Lower lobe of right lung (tissue), 2 donors: ENCODE data around the gene ZNRD2. TPM values are rescaled to one million over a fixed set of nuclear protein-coding genes. Genes with fewer than 3 reads are reported as not detected.
"Not testable (repeated sequence)": the region's sequence is repeated elsewhere in the genome, so short reads cannot be mapped to it uniquely, and the experiment has no call there.

ENCODE experiments used
- ATAC-seq, 2 donors: fragments of 200-7000 bp; cut with Tn5 transposase; one replicate each; pipeline ENCODE4 v1.9.1; 2020 to 2022; ENCODE audit warnings: mild to moderate bottlenecking in 2 of 2, moderate library complexity in 2 of 2
- DNase-seq: peaks from one replicate; pipeline ENCODE4 v3.0.0-alpha.2; 2020
- H3K27ac ChIP-seq: fragments of 200-600 bp; one replicate; pipeline ENCODE4 v1.8.0; 2022
- H3K27me3 ChIP-seq: fragments of 200-600 bp; one replicate; pipeline ENCODE4 v1.8.0; 2022; ENCODE audit warnings: low read depth
- H3K36me3 ChIP-seq: fragments of 200-600 bp; one replicate; pipeline ENCODE4 v1.8.0; 2022; ENCODE audit warnings: mild to moderate bottlenecking
- H3K4me1 ChIP-seq: fragments of 200-600 bp; one replicate; pipeline ENCODE4 v1.8.0; 2022
- H3K4me3 ChIP-seq: fragments of 200-600 bp; one replicate; pipeline ENCODE4 v1.8.0; 2022; ENCODE audit warnings: mild to moderate bottlenecking
- H3K9me3 ChIP-seq: fragments of 200-600 bp; one replicate; pipeline ENCODE4 v1.8.0; 2022
- CTCF ChIP-seq: fragments of 200-600 bp; IDR thresholded peaks from one replicate; pipeline ENCODE4 v1.8.0; 2022; ENCODE audit warnings: antibody characterized with exemption, mild to moderate bottlenecking
- intact Hi-C: fragments of 100-400 bp; cut with DNase I; formaldehyde crosslinking; loops from one replicate; pipeline ENCODE4 v1.11.0; 2022
- total RNA-seq: library from RNA; stranded (reverse); fragmentation: NEBNext Ultra II Directional; extraction: Animal tissue kit (Norgen Biotek cat#: 25700); gene quantifications from one replicate; pipeline ENCODE4 v1.2.1, GENCODE V29; 2021
- donor health status: DM: no; HTN: yes; CAD: no; lungs with severe emphysema.

ZNRD2 gene
- total RNA-seq, 1 donor from 2014 or later: 25.1 TPM

- no peaks in the 10 kb centered on the region for H3K36me3 ChIP-seq
- DNase-seq (no peak), ATAC-seq (no peak)
- no peak overlapping the region for H3K4me3 ChIP-seq
- H3K9me3 ChIP-seq: no peaks in the 10 kb centered on the region
- no peak for TF ChIP-seq CTCF
- intact Hi-C loops: no loop called here
- peaks cover 49% of the 10 kb centered on the region for H3K4me1 ChIP-seq
- no peaks in the 10 kb centered on the region for H3K27me3 ChIP-seq
- H3K27ac ChIP-seq: no peak overlapping the region
These were observed 8.3 kb upstream of the ZNRD2 start for GRCh38 chr11:65562020-65562419.

DNA sequence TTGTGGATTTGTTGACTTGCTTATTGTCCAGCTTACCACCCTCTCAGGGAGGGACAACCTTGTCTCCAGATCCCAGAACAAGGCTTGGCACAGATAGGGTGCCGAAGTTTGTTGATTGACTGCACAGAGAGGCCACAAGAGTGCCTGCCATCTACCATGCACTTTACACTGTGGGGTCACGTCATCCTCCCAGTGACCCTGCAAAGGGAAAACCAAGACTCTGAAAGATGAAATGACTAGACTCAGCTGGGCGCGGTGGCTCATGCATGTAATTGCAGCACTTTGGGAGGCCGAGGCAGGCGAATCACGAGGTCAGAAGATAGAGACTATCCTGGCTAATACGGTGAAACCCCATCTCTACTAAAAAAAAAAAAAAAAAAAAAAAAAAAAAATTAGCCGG, 7.5 kb upstream of the ZNRD2 start:
- Histone ChIP-seq H3K9me3 (no peaks in the 10 kb centered on the region), H3K27me3 (no peaks in the 10 kb centered on the region), H3K27ac (no peak overlapping the region), H3K4me3 (no peak overlapping the region), H3K4me1 (peaks cover 46% of the 10 kb centered on the region), H3K36me3 (peaks cover 3% of the 10 kb centered on the region)
- intact Hi-C loops: no loop called here
- ATAC-seq (no peak), DNase-seq (no peak)
- TF ChIP-seq CTCF: no peak

DNA sequence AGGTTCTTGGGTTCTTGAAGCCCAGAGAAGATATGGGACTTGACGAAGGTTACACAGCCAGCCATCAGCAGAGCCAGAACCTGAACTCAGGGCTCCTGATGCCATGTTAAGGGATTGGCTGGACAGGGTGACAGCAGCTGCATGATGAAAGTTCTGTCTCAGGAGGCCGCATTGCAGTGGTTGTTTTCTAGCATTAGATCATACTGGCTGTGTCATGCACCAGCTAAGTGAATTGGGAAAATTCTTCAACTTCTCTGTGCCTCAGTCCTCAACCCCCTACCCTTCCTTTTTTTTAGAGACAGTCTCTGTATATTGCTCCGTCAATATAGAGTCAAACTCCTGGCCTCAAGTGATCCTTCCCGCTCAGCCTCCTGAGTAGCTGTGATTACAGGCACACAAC, 6.7 kb upstream of the ZNRD2 start:
- ATAC-seq (no peak), DNase-seq (no peak)
- Histone ChIP-seq H3K4me1 (peaks cover 45% of the 10 kb centered on the region), H3K27me3 (no peaks in the 10 kb centered on the region), H3K36me3 (peaks cover 3% of the 10 kb centered on the region), H3K27ac (no peak overlapping the region), H3K9me3 (no peaks in the 10 kb centered on the region), H3K4me3 (no peak overlapping the region)
- intact Hi-C loops: no loop called here
- no peak for TF ChIP-seq CTCF

DNA sequence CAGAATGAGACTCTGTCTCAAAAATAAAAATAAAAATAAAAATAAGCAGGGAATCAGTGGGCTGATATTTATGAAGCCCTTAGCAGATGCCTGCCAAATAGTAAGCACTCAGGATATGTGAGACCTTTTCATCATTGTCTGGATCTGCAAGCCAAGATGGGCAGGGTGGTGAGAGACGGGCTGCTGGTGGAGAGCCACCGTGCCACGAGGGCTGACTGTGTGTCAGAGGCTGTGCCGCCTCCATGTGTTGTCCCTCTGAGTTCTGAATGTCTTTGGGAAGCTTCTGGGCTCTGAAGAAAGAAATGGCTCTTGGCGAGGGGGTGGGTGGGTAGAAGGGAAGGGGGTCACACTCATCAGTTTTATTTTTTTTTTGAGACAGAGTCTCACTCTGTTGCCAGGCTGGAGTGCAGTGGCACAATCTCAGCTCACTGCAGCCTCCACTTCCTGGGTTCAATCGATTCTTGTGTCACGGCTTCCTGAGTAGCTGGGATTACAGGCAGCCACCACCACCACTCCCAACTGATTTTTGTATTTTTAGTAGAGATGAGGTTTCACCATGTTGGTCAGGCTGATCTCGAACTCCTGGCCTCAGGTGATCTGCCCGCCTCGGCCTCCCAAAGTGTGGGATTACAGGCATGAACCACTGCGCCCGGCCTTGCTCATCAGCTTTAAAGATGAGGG, 5.3 kb upstream of the ZNRD2 start:
- Histone ChIP-seq H3K4me1 (peaks cover 40% of the 10 kb centered on the region), H3K27ac (peak overlapping the region; percentile 53)
- H3K4me3 ChIP-seq, H3K9me3 ChIP-seq, H3K27me3 ChIP-seq, ATAC-seq, DNase-seq, intact Hi-C loops, H3K36me3 ChIP-seq: not testable (repeated sequence)

- Histone ChIP-seq H3K9me3 (no peaks in the 10 kb centered on the region), H3K4me3 (no peak overlapping the region), H3K27ac (peak overlapping the region; percentile 53), H3K27me3 (no peaks in the 10 kb centered on the region), H3K36me3 (peaks cover 3% of the 10 kb centered on the region), H3K4me1 (peaks cover 33% of the 10 kb centered on the region)
- intact Hi-C loops: no loop called here
- ATAC-seq (peak in 1 of 2 donors; percentile 6), DNase-seq (no peak)
- no peak for TF ChIP-seq CTCF
These were observed 4.4 kb upstream of the ZNRD2 start for GRCh38 chr11:65565624-65566453.
